CD4-positive, alpha-beta T cell treated with Interleukin-12 subunit alpha and Interleukin-12 subunit beta, for 1 hour (primary cell): ENCODE results near the gene NALCN.
A peak's percentile ranks its signal among the peaks of the same experiment; 100 is the strongest.

ENCODE experiments used
- DNase-seq: peaks from one replicate; pipeline ENCODE4 v3.0.0-alpha.2; 2020

The NALCN gene

DNA sequence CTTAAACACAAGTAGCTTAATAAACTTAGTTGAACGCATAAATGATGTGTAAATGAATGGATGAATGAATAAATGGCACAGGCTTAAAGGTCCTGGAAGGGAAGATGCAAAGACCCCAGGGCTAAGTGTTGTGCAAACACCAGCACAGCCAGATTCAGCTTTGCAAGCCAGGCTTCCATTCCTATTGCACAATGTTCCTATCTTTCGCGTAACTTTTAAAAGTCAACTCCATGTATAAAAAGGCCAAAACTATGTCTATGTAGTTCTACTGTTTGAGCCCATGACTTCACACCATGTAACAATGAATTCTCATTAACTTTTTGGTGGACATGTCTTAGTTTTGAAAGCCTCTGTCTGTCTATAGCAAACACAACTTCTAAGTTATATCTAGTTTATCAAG lies 226.0 kb downstream of the NALCN start:
- DNase-seq, result no peak

DNA sequence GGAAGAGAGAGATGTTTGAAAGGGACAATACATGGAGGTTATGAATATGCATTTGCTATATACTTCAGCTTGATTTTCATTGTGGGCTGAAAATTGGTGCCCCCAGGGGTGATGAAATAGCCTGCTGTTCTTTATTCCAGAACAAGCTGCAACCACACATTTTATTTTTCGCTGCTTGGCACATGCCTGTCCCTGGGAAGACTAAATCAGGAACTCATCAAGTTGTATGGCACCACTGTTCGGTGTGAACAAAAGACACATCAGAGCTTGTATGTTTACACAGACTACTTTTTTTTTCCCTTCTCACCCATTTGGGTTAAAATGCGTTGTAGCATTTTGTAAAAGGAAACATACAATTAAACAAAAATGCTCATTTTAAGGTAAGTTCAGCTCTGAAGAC lies 230.7 kb downstream of the NALCN start:
- no peak for DNase-seq

DNA sequence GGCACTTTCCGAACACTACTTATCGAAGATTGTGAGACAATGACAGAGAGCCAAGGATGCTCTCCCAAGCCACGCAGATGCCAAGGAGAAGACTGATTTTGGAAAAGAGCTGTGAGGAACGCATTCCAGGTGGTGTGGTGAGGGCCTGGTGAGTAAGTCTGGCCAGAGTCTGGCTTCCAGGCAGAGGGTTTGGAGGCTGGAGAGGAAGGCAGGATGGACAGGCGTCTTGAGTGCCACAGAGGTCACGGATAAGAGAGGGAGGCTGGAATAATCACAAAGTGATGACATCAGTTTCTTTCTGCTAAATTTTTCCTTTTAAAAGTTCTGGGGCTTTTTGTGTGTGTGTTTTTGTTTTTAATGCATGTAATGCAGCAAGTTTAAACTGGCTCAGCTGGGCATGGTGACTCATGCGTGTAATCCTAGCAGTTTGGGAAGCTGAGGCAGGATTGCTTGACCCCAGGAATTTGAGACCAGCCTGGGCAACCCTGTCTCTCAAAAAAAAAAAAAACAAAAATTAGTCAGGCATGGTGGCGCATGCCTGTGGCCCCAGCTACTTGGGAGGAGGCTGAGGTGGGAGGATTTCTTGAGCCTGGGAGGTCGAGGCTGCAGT lies 235.1 kb downstream of the NALCN start:
- DNase-seq, result no peak

DNA sequence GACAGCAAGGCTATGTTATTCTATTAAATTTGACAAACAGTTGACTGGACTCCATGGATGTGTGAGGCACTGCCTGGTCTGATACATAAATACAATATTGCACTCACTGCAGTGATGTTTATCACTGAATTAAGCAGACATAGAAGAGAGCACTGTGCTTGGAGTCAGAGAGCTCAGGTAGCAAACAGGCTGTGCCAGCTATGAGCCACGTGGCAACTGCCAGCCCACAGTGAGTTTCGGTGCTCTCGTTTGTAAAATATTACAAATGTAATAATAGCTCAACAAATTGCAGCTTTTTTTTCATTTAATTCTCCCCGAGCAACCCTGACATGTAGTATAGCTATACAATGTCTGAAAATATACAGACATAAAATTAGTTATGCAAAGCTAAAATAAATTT lies 237.3 kb downstream of the NALCN start:
- DNase-seq, result no peak

DNA sequence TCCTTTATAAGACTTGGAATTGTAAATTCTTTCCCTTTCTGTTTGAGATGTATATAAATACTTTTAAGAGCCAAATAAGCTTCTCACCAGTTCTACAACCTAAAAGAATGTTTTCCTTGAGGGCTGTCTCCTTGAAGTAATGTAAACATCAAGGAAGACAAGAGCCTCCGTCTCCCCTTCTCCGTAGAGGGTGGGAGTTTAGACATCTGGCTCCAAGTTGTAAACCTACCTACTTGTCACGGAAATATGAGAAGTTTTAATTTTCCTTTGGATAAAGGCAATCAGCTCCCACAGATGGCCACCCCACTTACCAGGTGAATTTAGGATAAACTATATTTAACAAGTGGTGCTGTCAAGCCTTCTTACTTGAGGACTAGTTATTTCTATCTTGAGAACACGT lies 237.9 kb downstream of the NALCN start:
- DNase-seq, result no peak

DNA sequence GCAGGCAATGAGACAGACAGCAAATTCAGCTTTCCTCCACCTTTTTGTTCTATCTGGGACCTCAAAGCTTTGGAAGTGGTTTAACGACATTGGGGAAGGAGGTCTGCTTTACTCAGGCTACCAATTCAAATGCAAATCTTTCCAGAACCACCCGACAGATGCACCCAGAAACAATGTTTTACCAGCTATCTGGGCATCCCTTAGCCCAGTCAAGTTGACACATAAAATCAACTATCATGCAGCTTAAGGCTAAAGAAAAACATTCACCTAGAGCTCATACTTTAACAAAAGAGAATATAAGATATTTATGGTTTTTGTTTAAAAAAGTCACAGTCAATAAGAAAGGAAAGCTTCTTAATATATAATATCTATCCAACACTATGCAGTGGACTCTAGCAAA lies 246.0 kb downstream of the NALCN start:
- no peak for DNase-seq

DNA sequence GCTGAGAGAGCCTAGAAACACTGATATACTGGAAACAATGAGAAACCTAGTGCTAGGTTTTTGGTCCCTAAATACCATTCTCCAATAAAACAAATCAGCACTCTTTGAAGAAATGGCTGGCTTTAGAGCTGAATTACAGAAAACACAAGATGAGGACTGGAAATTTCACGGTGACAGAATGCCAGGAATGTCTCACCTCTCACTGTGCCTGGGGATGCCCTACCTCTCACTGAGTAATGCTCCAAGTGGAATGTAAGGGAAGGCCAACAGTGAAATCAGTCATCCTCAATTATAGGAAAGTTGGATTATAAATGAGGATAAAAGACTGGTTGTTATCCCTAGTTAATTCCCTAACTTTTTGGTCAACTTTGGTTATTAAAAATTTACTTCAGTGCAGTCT lies 259.0 kb downstream of the NALCN start:
- DNase-seq, result no peak

DNA sequence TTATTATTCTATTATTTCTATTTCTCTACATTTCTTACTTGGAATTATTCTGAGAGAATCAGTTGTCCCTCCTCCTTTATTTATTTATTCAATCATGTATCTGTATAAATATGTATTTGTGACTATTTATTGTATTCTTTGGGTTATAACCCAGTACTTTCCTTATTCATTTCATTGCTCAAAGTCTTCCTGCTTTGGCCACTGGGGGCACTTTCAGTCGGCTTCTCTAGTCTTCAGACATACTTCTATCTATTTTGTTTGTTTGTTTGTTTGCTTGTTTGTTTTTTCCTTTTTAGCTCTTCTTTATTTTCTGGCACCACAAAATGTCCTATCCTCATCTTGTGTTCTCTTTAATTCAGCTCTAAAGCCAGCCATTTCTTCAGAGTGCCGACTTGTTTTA lies 260.4 kb downstream of the NALCN start:
- no peak for DNase-seq

DNA sequence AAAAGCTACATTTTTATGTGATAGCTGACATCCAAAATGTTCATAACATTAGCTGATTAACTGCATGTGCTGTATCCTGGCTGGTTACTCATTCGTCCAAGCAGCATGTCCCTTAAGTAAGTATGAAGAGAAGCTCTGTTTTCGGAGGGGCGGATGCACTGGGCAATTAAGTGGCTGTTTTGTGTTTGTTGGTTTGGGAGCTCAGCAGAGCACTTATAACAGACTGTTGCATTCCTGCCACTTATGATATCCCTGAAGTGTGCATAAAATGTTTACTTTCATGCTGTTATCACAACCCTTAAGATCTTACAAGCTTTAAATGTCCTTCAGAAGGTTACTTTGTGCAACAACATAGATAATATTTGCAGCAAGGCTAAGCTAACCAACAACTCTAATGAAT lies 264.1 kb downstream of the NALCN start:
- no peak for DNase-seq

DNA sequence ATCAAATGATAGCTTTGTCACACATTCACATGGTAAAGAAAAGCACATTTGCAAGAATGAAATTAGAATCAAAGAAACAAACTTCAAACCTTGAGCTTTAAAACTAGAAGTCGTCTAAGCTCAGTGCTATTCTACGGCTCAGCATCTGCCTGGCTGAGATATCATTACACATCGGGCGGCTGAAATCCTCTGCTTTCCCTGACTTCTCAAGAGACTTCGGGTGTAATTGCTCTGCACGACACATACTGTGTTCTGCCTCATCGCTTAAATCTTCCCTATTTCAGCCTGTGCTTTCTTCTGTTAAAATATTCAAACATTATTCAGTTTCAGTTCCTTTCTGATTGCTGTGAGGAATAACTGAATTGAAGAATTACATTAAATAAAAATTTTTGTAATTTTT lies 265.3 kb downstream of the NALCN start:
- no peak for DNase-seq

DNA sequence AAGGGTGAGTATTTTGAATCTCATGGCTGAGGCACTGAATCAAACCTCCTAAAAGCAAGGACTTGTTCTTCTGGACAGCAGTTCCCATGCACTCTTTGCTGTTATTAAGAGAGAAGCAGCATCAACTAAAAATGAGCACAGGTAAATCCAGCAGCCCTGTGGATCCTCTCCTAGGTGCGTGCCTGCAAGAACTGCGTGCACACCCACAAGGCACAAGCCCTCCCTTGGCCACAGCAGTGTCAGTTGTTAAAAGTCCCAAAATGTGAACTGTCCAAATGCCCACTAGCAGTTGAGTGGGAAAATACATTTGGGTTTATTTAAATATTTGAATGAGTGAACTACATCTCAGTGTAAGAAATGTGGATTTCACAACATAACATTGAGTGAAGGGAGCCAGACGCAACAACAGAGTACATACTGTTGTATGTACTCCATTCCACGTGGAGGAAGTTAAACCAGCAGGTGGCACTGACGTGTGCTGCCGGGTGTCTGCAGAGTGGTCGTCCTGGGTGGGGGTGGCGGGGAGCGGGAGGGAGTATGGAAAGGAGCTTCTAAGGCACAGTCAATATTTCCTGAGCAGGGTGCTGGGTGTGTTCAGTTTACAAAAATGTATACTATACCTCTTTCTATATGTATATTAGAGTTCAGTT lies 266.4 kb downstream of the NALCN start:
- no peak for DNase-seq

DNA sequence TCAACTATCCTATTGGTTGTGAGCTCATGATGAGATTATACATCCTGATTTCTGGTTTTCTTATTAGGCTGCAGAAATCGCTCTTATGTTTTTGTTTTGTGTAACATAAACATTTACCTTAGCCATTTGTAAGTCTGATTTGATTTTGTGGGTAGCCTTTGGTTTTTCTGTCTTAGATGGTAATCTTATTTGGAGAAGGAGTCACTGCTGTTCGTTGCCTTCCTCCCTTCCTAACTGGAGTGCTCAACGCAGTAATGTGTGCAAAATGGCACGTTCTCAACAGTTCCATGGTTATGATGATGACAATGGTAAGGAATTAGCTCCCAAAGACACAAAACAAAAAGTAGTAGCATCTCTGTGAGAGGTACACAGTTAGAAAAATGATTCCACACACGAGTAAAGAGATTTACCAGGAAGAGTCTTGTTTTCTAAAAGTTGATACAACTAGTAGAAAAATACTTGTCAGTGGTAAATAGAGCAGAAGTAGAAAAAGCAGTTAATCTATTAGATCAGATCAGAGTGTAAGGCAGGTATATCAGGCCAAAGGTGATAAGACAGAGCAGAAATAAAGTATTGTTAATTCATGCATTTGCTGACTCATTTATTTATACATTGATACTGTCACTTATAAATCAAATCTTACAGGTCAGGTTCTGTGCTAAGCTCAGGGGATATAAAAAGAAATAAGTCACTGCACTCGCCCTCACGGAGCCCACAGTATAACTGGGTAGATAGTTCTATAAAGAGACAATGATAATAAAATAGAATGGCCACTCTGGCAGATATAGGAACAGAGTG lies 270.0 kb downstream of the NALCN start:
- no peak for DNase-seq

DNA sequence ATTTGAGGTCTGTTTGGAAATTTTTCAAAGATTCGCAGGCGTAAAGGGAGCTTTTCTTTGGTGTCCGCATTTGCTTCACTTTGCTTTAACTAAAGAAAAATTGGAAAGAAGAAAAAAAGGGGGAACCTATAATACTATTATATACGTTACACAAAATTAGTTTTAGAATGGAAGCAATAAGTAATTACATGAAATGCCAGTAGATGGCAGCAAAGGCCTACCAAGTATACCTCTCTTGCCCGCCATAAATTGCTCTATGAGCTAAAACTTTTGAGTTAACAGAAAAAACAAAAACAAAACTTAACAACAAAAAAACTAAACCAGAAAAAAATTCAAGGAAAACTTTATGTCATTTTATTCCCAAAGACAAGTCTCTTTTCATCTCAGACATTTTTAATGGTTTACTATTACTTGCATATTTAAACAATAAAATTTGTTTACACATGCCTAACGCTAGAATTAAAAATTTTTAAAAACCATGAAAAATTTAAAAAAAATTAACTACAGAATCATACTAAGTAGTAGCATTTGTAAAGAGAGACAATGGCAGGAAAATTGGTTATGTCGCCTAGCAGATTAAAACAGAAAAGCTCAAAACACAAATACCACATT lies 271.4 kb downstream of the NALCN start:
- peak; percentile 48 for DNase-seq

DNA sequence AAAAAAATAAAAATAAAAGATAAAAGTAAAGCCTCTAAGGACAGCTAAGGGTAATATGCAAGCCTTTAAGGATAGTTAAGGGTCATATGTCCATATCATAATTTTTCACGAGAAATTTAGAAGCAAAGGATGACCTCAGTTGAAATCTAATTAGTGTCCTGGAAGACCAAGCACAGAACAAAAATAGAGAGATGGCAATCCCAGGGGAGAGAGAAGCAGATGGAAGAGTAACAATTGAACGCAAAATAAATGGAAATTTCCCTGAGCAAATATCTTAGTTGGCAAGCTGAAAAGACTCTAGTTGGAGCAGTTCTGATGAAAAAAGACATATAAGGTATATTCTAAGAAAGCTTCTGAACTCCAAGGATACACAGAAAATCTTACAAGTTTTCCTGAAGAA lies 275.4 kb downstream of the NALCN start:
- no peak for DNase-seq

DNA sequence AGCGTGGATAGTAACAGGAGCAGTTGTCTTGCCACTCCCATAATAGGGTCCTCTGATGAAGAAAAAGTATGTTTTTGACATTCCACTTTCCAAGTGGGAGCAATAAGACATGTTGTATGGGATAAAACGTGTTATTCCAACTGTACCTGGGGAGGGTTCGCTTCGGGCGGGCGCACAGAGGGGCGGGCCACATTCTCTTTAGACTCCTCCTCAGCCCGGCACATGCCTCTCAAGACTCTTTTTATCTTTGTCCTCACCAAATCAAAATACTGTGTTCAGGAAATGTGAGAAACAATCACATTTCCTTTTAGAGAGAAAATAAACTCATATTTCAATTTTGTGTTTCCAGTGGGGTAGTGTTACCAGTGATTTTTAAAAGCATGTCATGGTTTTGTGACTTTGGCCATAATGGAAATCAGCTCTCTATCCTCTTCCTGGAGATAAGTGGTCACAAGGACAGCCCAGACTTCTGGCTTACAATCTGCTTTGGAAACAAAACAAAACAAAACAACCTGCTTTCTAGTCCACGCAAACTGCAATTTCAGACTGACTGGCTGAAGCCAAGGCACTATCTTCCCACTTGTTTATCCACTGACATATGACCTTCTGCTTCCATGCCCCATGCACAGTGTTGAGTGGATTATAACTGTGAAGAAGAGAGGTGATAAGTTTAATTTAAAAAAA lies 276.1 kb downstream of the NALCN start:
- DNase-seq, result no peak

DNA sequence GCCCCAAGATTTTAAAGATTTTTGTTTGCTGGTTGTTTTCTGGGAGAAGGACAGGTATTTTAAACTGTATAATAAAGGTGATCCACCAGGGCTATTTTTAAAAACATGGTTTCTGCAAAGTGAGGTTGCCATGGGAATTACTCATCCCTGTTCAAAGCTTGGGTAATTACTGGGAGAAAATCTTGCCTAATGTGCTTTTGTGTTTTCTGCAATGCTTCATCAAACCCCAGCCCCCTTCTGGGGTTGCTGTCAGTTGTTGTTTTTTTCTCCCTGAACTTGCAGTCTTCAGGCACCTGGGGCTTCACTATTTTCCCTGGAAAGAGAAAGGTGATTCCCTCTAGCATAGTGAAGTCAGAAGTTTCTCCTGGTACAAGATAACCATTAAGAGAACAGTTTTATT lies 277.2 kb downstream of the NALCN start:
- DNase-seq, result no peak

DNA sequence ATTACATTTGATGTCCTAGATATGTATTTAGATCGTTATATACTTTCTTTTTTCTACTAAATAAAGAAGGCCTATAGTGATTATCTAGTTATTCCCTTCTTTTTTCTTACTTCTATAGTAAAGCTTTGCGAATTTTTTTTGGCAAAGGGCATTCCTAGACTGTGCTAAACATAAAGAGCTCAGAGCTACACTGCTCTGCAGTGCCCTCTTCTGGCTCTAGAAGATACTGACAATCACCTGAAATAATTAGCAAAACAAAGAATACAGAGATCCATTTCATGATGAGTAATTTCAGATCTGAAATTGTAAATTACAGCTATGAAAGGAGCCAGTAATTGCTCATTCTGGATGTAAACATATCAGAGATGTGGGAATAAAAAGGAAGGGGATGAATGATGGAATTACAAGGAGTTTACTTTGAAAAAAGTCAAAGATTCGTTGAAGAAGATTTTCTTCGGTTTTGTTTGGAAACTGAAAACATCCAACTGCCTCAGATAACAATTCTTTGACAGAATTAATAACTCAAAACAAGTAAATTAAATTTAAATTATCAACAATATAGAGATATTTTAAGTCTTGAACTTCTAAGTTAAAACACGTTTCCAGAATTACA lies 288.5 kb downstream of the NALCN start:
- DNase-seq, result peak; percentile 40

DNA sequence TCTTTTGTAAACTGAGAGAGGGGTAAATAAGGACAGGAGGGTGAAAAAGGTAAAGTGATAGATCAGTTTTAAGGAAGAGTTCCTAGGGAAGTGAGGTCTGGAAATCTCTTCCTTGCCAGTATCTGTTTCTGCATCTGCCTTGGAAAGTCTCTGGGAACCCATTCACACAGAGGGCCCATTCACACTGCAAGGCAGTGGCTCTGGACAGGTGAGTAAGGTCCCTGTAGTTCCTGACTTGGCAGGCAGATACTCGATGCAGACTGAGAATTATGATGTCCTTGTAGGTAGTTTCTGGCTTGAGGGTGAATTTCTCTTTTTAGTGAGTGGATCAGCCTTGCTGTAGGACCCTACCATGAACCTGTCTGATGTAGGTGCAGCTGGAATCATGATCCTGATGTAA lies 293.3 kb downstream of the NALCN start:
- DNase-seq, result no peak

DNA sequence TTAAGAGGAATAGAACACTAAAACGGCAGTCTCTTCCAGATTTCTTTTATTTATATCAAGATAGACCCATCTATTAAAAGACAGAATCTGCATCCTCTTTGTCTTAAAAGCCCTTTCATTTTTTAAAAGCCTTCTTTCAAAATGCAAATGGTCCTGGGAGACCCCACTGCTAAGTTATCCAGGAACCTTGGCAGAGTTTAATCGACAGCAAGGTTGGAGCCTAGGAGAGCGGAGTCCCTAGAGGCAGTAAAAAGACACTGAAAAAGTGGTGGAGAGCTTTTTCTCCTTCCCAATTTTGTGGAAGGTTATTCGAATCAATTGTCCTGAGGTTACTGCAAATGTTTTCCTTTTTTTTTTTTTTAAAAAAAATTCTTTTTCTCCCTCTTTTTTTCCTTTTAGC lies 294.7 kb downstream of the NALCN start:
- DNase-seq, result no peak

DNA sequence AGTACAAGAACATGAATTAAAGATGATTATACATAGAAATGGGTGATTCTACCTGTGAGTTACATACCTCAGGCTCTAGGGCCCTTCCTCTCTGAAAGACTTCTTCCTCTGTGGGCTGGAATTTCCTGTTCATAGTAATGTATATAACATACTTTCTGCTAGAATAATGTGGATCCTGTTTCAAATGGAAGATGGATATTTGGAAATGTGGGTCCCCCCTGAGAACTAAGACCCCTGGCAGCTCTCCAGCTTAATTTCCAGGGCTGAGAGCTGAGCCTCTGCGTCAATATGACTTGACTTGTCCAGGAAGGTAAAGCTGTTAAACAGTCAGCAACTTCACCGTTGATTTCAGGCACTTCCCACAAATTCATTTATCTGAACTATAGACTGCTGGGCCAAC lies 296.3 kb downstream of the NALCN start:
- no peak for DNase-seq

DNA sequence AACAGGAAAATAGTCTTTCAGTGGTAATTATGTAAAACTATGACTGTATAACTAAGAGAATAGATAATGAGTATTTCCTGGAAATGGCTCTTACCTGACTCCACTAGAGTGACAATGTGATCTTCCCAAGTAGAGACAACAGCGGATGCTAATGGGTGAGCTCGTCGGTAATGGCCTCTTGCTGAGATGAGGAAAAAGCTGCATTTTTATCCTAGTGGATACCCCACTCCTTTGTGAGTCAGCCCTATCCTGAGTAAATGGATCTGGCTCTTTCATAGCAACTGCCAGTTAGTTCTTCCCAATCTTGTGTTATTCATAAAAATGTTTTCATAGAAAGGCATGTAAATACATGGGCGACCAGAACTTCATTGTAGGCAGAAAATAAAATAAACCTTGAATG lies 299.5 kb downstream of the NALCN start:
- DNase-seq, result no peak

DNA sequence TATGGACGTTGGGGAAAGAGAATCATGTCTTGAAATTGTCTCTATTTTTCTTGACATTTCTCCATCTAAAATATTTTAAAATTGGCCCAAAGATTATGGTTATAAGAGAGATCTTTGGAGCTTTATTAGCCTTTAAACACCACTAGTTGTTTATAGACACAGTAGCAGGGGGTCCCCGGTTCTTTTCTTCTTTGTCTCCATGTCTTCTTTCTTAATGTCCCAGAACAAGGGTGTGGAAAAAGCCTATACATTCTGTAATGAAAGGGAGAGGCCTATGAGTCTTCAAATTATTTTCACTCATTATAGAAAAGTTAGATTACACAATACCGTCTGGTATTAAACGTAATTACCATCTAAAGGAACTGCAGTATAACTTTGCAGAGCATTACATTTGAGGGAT lies 300.0 kb downstream of the NALCN start:
- DNase-seq, result no peak

DNA sequence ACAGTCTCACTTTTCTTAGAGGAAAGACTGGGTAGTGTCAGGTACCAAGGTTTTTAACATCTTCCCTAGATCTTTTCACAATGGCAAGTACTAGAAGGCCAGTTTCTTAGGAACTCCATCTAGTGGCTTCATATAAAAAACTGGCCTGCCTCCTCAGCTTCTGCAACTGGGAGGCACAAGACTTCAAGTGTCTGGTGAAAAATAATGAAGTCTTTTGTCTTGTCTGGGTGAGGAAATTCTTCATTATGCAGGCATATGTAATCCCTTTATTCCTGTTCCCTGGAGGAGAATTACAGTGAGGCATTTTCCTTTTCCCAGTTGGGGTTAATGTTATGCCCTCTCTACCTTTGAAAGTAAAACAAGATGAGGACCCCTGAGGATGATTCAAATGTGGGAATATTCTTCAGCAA lies 300.5 kb downstream of the NALCN start:
- no peak for DNase-seq
